MM.1S (cell line): Measurements from ENCODE around the gene HIVEP2.

Source experiments
- CTCF ChIP-seq: fragments of 300-600 bp; sonication (generic); IDR thresholded peaks from 2 replicates; pipeline ENCODE4 v1.5.1; 2016; ENCODE audit warnings: antibody characterized with exemption, low read length, mixed read lengths
- EZH2 ChIP-seq: fragments of 300-600 bp; sonication (generic); optimal IDR thresholded peaks from 2 replicates; pipeline ENCODE3; 2017; ENCODE audit warnings: low read depth, mild to moderate bottlenecking, antibody characterized with exemption, low read length, mixed read lengths

GRCh38 chr6:142757852-142758628, 186.9 kb downstream of the HIVEP2 start:
- TF ChIP-seq EZH2: no peak
- no peak for TF ChIP-seq CTCF
